HEK293T (cell line): ENCODE measurements around the gene KLHL10.
"Not testable (repeated sequence)": the region's sequence is repeated elsewhere in the genome, so short reads cannot be mapped to it uniquely, and the experiment has no call there.

Experiments
- CTCF ChIA-PET: fragments of 350-600 bp; formaldehyde crosslinking; extraction: SDS; loops from one replicate; lab custom pipeline; 2021; ENCODE audit warnings: antibody characterized with exemption, inconsistent platforms; lab: Yijun Ruan, JAX
- POLR2A ChIA-PET: fragments of 350-600 bp; formaldehyde crosslinking; extraction: SDS; loops from one replicate; lab custom pipeline; 2020; ENCODE audit warnings: antibody characterized with exemption, inconsistent platforms; lab: Yijun Ruan, JAX
- DNase-seq: peaks from one replicate; pipeline ENCODE4 v3.0.0; 2012; ENCODE audit warnings: mixed read lengths; ENCODE audit errors: extremely low spot score
- ARNT ChIP-seq: fragments of 450-650 bp; IDR thresholded peaks from 2 replicates; pipeline ENCODE4 v1.6.1; 2017; ENCODE audit warnings: mild to moderate bottlenecking
- BHLHE40 ChIP-seq: fragments of 450-650 bp; IDR thresholded peaks from 2 replicates; pipeline ENCODE4 v1.6.1; 2016; ENCODE audit warnings: mild to moderate bottlenecking, moderate library complexity, borderline replicate concordance
- CTBP1 ChIP-seq: fragments of 450-650 bp; IDR thresholded peaks from 2 replicates; pipeline ENCODE4 v1.6.1; 2016; ENCODE audit warnings: borderline replicate concordance
- ELF4 ChIP-seq: fragments of 450-650 bp; IDR thresholded peaks from 2 replicates; pipeline ENCODE4 v1.6.1; 2017; ENCODE audit warnings: antibody characterized with exemption
- FOXA1 ChIP-seq: fragments of 450-650 bp; IDR thresholded peaks from 2 replicates; pipeline ENCODE4 v1.6.1; 2016; ENCODE audit warnings: mild to moderate bottlenecking
- FOXK2 ChIP-seq: fragments of 450-650 bp; IDR thresholded peaks from 2 replicates; pipeline ENCODE4 v1.6.1; 2016; ENCODE audit warnings: mild to moderate bottlenecking
- FOXM1 ChIP-seq: fragments of 450-650 bp; IDR thresholded peaks from 2 replicates; pipeline ENCODE4 v1.6.1; 2017; ENCODE audit warnings: mild to moderate bottlenecking, borderline replicate concordance
- HDGF ChIP-seq: fragments of 450-650 bp; IDR thresholded peaks from 2 replicates; pipeline ENCODE4 v1.6.1; 2017; ENCODE audit warnings: antibody characterized with exemption, borderline replicate concordance
- L3MBTL2 ChIP-seq: fragments of 450-650 bp; conservative IDR thresholded peaks from 2 replicates; pipeline ENCODE4 v1.6.1; 2016; ENCODE audit warnings: mild to moderate bottlenecking
- LEF1 ChIP-seq: fragments of 450-650 bp; IDR thresholded peaks from 2 replicates; pipeline ENCODE4 v1.6.1; 2017; ENCODE audit warnings: mild to moderate bottlenecking, borderline replicate concordance
- NFRKB ChIP-seq: fragments of 450-650 bp; IDR thresholded peaks from 2 replicates; pipeline ENCODE4 v1.6.1; 2016; ENCODE audit warnings: mild to moderate bottlenecking, moderate library complexity
- PKNOX1 ChIP-seq: fragments of 450-650 bp; IDR thresholded peaks from 2 replicates; pipeline ENCODE4 v1.6.1; 2016
- SP1 ChIP-seq: fragments of 450-650 bp; IDR thresholded peaks from 2 replicates; pipeline ENCODE4 v1.6.1; 2017
- SUZ12 ChIP-seq: fragments of 450-650 bp; IDR thresholded peaks from 2 replicates; pipeline ENCODE4 v1.6.1; 2016; ENCODE audit warnings: mild to moderate bottlenecking
- TARDBP ChIP-seq: fragments of 450-650 bp; IDR thresholded peaks from 2 replicates; pipeline ENCODE4 v1.6.1; 2016
- ZNF384 ChIP-seq: fragments of 450-650 bp; IDR thresholded peaks from 2 replicates; pipeline ENCODE4 v1.6.1; 2016

The KLHL10 gene

GRCh38 chr17:41849251-41849990, 11.8 kb downstream of the KLHL10 start:
- ChIA-PET POLR2A (interaction anchor here (0.8 to 2.5 kb wide), 8 partner anchors 12 to 161 kb away, joined by 3 to 11 read pairs (median 5); partner anchors contain the start of genes ACLY, EIF1 and KLHL11), CTCF (interaction anchor here (0.8 to 1.3 kb wide), 4 partner anchors 15 to 159 kb away, joined by 3 to 6 read pairs (median 3); partner anchors contain the start of gene P3H4)
- TF ChIP-seq FOXA1 (no peak), BHLHE40 (no peak)
- no peak for DNase-seq

- ChIA-PET CTCF (interaction anchor here (0.7 to 0.8 kb wide), 2 partner anchors 50 to 157 kb away, joined by 4 to 7 read pairs; no protein-coding TSS in a partner anchor), POLR2A (interaction anchor here (1.3 to 1.9 kb wide), 4 partner anchors 14 to 163 kb away, joined by 3 to 7 read pairs (median 5); partner anchors contain the start of genes EIF1, KLHL10, KLHL11 and NT5C3B)
- not testable (repeated sequence) for DNase-seq
Measured at GRCh38 chr17:41851382-41851781, 13.8 kb downstream of the KLHL10 start.

GRCh38 chr17:41860254-41860931, 22.8 kb downstream of the KLHL10 start:
- DNase-seq = no peak
- ChIA-PET CTCF (interaction anchor here (0.5 to 1.2 kb wide), 2 partner anchors 74 to 103 kb away, joined by 3 read pairs; partner anchors contain the start of gene JUP), POLR2A (interaction anchor here (1.2 to 1.7 kb wide), 4 partner anchors 12 to 74 kb away, joined by 3 to 4 read pairs (median 4); partner anchors contain the start of genes JUP and P3H4)
- no peak for TF ChIP-seq NFRKB
- no peak for TF ChIP-seq ELF4
- no peak for TF ChIP-seq FOXK2
- no peak for TF ChIP-seq TARDBP

- DNase-seq = no peak
- peak; percentile 90 for TF ChIP-seq ZNF384
- TF ChIP-seq HDGF = no peak
- CTCF ChIA-PET = interaction anchor here (1.1 to 1.7 kb wide), 3 partner anchors 77 to 167 kb away, joined by 4 to 5 read pairs (median 4); partner anchors contain the start of gene JUP
- POLR2A ChIA-PET = interaction anchor here (0.9 to 3.9 kb wide), 13 partner anchors 10 to 174 kb away, joined by 3 to 36 read pairs (median 7); partner anchors contain the start of genes EIF1, FKBP10, JUP and ODAD4
Measured at GRCh38 chr17:41863074-41863848, 25.6 kb downstream of the KLHL10 start.

GRCh38 chr17:41864498-41864835, 26.8 kb downstream of the KLHL10 start:
- no peak for TF ChIP-seq HDGF
- TF ChIP-seq PKNOX1 = no peak
- no peak for TF ChIP-seq CTBP1
- no peak for TF ChIP-seq L3MBTL2
- TF ChIP-seq ELF4 = no peak
- no peak for TF ChIP-seq SP1
- no peak for TF ChIP-seq FOXK2
- no peak for TF ChIP-seq FOXA1
- TF ChIP-seq LEF1 = no peak
- TF ChIP-seq NFRKB = no peak
- no peak for TF ChIP-seq ZNF384
- TF ChIP-seq FOXM1 = no peak
- TF ChIP-seq TARDBP = no peak
- TF ChIP-seq ARNT = no peak
- no peak for TF ChIP-seq BHLHE40
- TF ChIP-seq SUZ12 = no peak
- POLR2A ChIA-PET = interaction anchor here (0.6 to 3.9 kb wide), 25 partner anchors 9 to 176 kb away, joined by 3 to 36 read pairs (median 5); partner anchors contain the start of genes DNAJC7, EIF1, FKBP10 and JUP
- DNase-seq = no peak
- CTCF ChIA-PET = interaction anchor here (0.7 to 1.7 kb wide), 4 partner anchors 15 to 168 kb away, joined by 3 to 5 read pairs (median 4); partner anchors contain the start of gene JUP

- peak; percentile 96 for DNase-seq
- ChIA-PET CTCF (interaction anchor here (0.7 to 1.1 kb wide), 3 partner anchors 15 to 161 kb away, joined by 3 read pairs; no protein-coding TSS in a partner anchor), POLR2A (interaction anchor here (0.9 to 3.9 kb wide), 28 partner anchors 9 to 176 kb away, joined by 3 to 36 read pairs (median 4); partner anchors contain the start of genes DNAJC7, EIF1, FKBP10 and NT5C3B)
- TF ChIP-seq FOXM1 = no peak
- TF ChIP-seq HDGF = 0 out of 2 replicates have a peak, but pooled peaks have one; percentile 76
- peak; percentile 72; the same call in 1 of the 2 replicates for TF ChIP-seq L3MBTL2
Measured at GRCh38 chr17:41864836-41865595, 27.4 kb downstream of the KLHL10 start, which contains the start of gene KLHL11. Gene KLHL11, minus strand, starts transcription at chr17:41865423. Its CDS starts 53 bp downstream, at chr17:41865370.

- no peak for TF ChIP-seq HDGF
- TF ChIP-seq BHLHE40 = no peak
- peak; percentile 46 for TF ChIP-seq L3MBTL2
- no peak for TF ChIP-seq SUZ12
- no peak for TF ChIP-seq LEF1
- TF ChIP-seq TARDBP = no peak
- TF ChIP-seq ZNF384 = peak; percentile 42; the same call in 1 of the 2 replicates
- TF ChIP-seq FOXM1 = no peak
- no peak for TF ChIP-seq NFRKB
- TF ChIP-seq FOXA1 = no peak
- DNase-seq = no peak
- POLR2A ChIA-PET = interaction anchor here (0.9 to 3.9 kb wide), 21 partner anchors 8 to 177 kb away, joined by 3 to 36 read pairs (median 5); partner anchors contain the start of genes DNAJC7, EIF1, FKBP10 and NT5C3B
- CTCF ChIA-PET = interaction anchor here (1.1 kb wide), 1 partner anchor 160 kb away, joined by 3 read pairs; no protein-coding TSS in a partner anchor
Measured at GRCh38 chr17:41865596-41865893, 27.9 kb downstream of the KLHL10 start.
